ENCODE measurements around the gene RFX6.

GRCh38 chr6:116895935-116896334 is 18.9 kb downstream of the RFX6 start:
- no peak for TF ChIP-seq EP300 (IDR thresholded peaks at IDR 0.05)
- TF ChIP-seq, protein P1, sequence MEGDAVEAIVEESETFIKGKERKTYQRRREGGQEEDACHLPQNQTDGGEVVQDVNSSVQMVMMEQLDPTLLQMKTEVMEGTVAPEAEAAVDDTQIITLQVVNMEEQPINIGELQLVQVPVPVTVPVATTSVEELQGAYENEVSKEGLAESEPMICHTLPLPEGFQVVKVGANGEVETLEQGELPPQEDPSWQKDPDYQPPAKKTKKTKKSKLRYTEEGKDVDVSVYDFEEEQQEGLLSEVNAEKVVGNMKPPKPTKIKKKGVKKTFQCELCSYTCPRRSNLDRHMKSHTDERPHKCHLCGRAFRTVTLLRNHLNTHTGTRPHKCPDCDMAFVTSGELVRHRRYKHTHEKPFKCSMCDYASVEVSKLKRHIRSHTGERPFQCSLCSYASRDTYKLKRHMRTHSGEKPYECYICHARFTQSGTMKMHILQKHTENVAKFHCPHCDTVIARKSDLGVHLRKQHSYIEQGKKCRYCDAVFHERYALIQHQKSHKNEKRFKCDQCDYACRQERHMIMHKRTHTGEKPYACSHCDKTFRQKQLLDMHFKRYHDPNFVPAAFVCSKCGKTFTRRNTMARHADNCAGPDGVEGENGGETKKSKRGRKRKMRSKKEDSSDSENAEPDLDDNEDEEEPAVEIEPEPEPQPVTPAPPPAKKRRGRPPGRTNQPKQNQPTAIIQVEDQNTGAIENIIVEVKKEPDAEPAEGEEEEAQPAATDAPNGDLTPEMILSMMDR (IDR thresholded peaks at IDR 0.05) = no peak

Measured in upper lobe of left lung (tissue), 4 donors.